ENCODE measurements around the gene KIF5B. TPM values are rescaled to one million over a fixed set of nuclear protein-coding genes. Genes with fewer than 3 reads are reported as not detected.
"Not testable (repeated sequence)": the region's sequence is repeated elsewhere in the genome, so short reads cannot be mapped to it uniquely, and the experiment has no call there.

KIF5B gene
- total RNA-seq, 4 donors from 2014 or later = 80.2 to 116 (median 100) TPM

GRCh38 chr10:32047881-32048280 is 8.3 kb downstream of the KIF5B start:
- no peak overlapping the region for H3K4me3 ChIP-seq (ENCODE audit: low read depth, poor library complexity, severe bottlenecking)
- intact Hi-C loops (cut with DNase I; ENCODE audit: low total_unique reads) = no loop called here
- no peak for DNase-seq (ENCODE audit: low spot score in 2 of 2)
- TF ChIP-seq POLR2A (IDR thresholded peaks at IDR 0.05) (no peak), CTCF (IDR thresholded peaks at IDR 0.05) (no peak)

GRCh38 chr10:32046151-32046550 is 10.1 kb downstream of the KIF5B start:
- H3K4me3 ChIP-seq (ENCODE audit: low read depth, poor library complexity, severe bottlenecking) = no peak overlapping the region
- no peak for DNase-seq (ENCODE audit: low spot score in 2 of 2)
- no peak for TF ChIP-seq POLR2A (IDR thresholded peaks at IDR 0.05)
- TF ChIP-seq CTCF (IDR thresholded peaks at IDR 0.05) = no peak
- intact Hi-C loops (cut with DNase I; ENCODE audit: low total_unique reads) = no loop called here
- WGBS, 2 donors = 89 to 97% methylated on average over 3 of the region's 3 CpGs

GRCh38 chr10:32042730-32043129 is 13.5 kb downstream of the KIF5B start:
- H3K4me3 ChIP-seq (ENCODE audit: low read depth, poor library complexity, severe bottlenecking); intact Hi-C loops (cut with DNase I; ENCODE audit: low total_unique reads): not testable (repeated sequence)
- 77 to 80% methylated on average over 8 of the region's 8 CpGs for WGBS, 2 donors

GRCh38 chr10:32041290-32042028 is 14.8 kb downstream of the KIF5B start:
- intact Hi-C loops (cut with DNase I; ENCODE audit: low total_unique reads) = no loop called here
- DNase-seq (ENCODE audit: low spot score in 2 of 2) = no peak
- H3K4me3 ChIP-seq (ENCODE audit: low read depth, poor library complexity, severe bottlenecking) = no peak overlapping the region
- no peak for TF ChIP-seq CTCF (IDR thresholded peaks at IDR 0.05)
- 56 to 59% methylated on average over 1 of the region's 1 CpG for WGBS, 2 donors

More at GRCh38 chr10:32042730-32043129, 13.5 kb downstream of the KIF5B start:
- DNase-seq (ENCODE audit: low spot score in 2 of 2) = not testable (repeated sequence)

- TF ChIP-seq POLR2A (IDR thresholded peaks at IDR 0.05) = no peak
- TF ChIP-seq CTCF (IDR thresholded peaks at IDR 0.05) = no peak
- intact Hi-C loops (cut with DNase I; ENCODE audit: low total_unique reads) = no loop called here
- 69 to 77% methylated on average over 1 of the region's 1 CpG for WGBS, 2 donors
- no peak overlapping the region for H3K4me3 ChIP-seq (ENCODE audit: low read depth, poor library complexity, severe bottlenecking)
- DNase-seq (ENCODE audit: low spot score in 2 of 2) = no peak
Measured at GRCh38 chr10:32039734-32040133, 16.5 kb downstream of the KIF5B start.

GRCh38 chr10:32038777-32039176 is 17.4 kb downstream of the KIF5B start:
- 94 to 95% methylated on average over 3 of the region's 3 CpGs for WGBS, 2 donors
- intact Hi-C loops (cut with DNase I; ENCODE audit: low total_unique reads) = no loop called here
- no peak for DNase-seq (ENCODE audit: low spot score in 2 of 2)
- H3K4me3 ChIP-seq (ENCODE audit: low read depth, poor library complexity, severe bottlenecking) = no peak overlapping the region
- TF ChIP-seq POLR2A (IDR thresholded peaks at IDR 0.05) = no peak
- no peak for TF ChIP-seq CTCF (IDR thresholded peaks at IDR 0.05)

All from lower leg skin (tissue), 4 donors.